NCI-H460 (cell line): ENCODE data around the gene IRAK4. TPM values are rescaled to one million over a fixed set of nuclear protein-coding genes. Genes with fewer than 3 reads are reported as not detected.

Source experiments
- DNase-seq: peaks from one replicate; pipeline ENCODE4 v3.0.0-alpha.2; 2016; ENCODE audit warnings: low read depth; ENCODE audit errors: extremely low read depth
- total RNA-seq: library from RNA; depleted of rRNA; stranded (reverse); fragments of >200 nt; shearing (Covaris generic); gene quantifications from 2 replicates; pipeline ENCODE4 v1.2.3, GENCODE V29; 2014; rRNA removed

IRAK4 gene
- total RNA-seq, 1 experiment from 2014 or later, result 9.9 TPM

GRCh38 chr12:43835264-43835655, 76.5 kb downstream of the IRAK4 start:
- DNase-seq, result no peak

GRCh38 chr12:43835656-43836474, 77.1 kb downstream of the IRAK4 start, which contains the start of gene TMEM117:
Gene TMEM117, plus strand, starts transcription at chr12:43836081.
- DNase-seq, result peak; percentile 18

- peak; percentile 2 for DNase-seq
These were observed 77.8 kb downstream of the IRAK4 start for GRCh38 chr12:43836475-43836989.

Other genes with a start within 250 kb of the IRAK4 start
- 0.09 and 0.17 TPM in 2 replicates for gene ADAMTS20, start 206.7 kb upstream of the IRAK4 start, total RNA-seq
- 16.5 and 23.4 TPM in 2 replicates for gene PUS7L, start 161 bp upstream of the IRAK4 start, total RNA-seq
- gene TWF1, start 47.4 kb downstream of the IRAK4 start, total RNA-seq, result 205 and 226 TPM in 2 replicates
- gene TMEM117, start 77.1 kb downstream of the IRAK4 start, total RNA-seq, result 3.6 and 3.7 TPM in 2 replicates